GM19099 (cell line): ENCODE measurements around the gene ZSCAN20.

Source experiments
- POLR2A ChIP-seq: IDR thresholded peaks from 3 replicates; pipeline ENCODE4 v1.6.1; 2011; ENCODE audit warnings: low read depth; ENCODE audit not compliant: insufficient read length; ENCODE audit errors: extremely low read depth

Gene ZSCAN20

GRCh38 chr1:33472269-33472980 is at the start of gene ZSCAN20:
Gene ZSCAN20 (plus strand): TSS chr1:33472645. CDS start chr1:33479289, 6,644 bp downstream.
- peak; percentile 61 for TF ChIP-seq POLR2A

GRCh38 chr1:33424205-33424604 is 48.2 kb upstream of the ZSCAN20 start:
- TF ChIP-seq POLR2A: no peak

- TF ChIP-seq POLR2A: no peak
Observed at GRCh38 chr1:33424610-33425009, 47.8 kb upstream of the ZSCAN20 start.

GRCh38 chr1:33425900-33426299 is 46.5 kb upstream of the ZSCAN20 start:
- no peak for TF ChIP-seq POLR2A

- no peak for TF ChIP-seq POLR2A
Observed at GRCh38 chr1:33426916-33427315, 45.5 kb upstream of the ZSCAN20 start.

- no peak for TF ChIP-seq POLR2A
Observed at GRCh38 chr1:33428661-33429060, 43.8 kb upstream of the ZSCAN20 start.

GRCh38 chr1:33429332-33429731 is 43.1 kb upstream of the ZSCAN20 start:
- no peak for TF ChIP-seq POLR2A

GRCh38 chr1:33429856-33430691 is 42.4 kb upstream of the ZSCAN20 start:
- no peak for TF ChIP-seq POLR2A

GRCh38 chr1:33430692-33431593 is 41.5 kb upstream of the ZSCAN20 start, which contains the start of gene PHC2:
Gene PHC2 (minus strand): TSS chr1:33431095. CDS start chr1:33375539, 55,556 bp downstream.
- no peak for TF ChIP-seq POLR2A

- TF ChIP-seq POLR2A: no peak
Observed at GRCh38 chr1:33433509-33434362, 38.7 kb upstream of the ZSCAN20 start.

GRCh38 chr1:33434363-33434750 is 38.1 kb upstream of the ZSCAN20 start:
- no peak for TF ChIP-seq POLR2A

- no peak for TF ChIP-seq POLR2A
Observed at GRCh38 chr1:33435096-33435820, 37.2 kb upstream of the ZSCAN20 start.

GRCh38 chr1:33436557-33437285 is 35.7 kb upstream of the ZSCAN20 start:
- no peak for TF ChIP-seq POLR2A
